Gastroesophageal sphincter (tissue), 4 donors: ENCODE data around the gene KLF2. TPM values are rescaled to one million over a fixed set of nuclear protein-coding genes. Genes with fewer than 3 reads are reported as not detected.

ENCODE experiments used
- ATAC-seq: fragments of 150-250 bp; one replicate; pipeline ENCODE4 v1.9.1; 2016; ENCODE audit warnings: mild to moderate bottlenecking, moderate library complexity
- H3K27ac ChIP-seq, 4 donors: fragments of 200-600 bp; sonication (generic) in 3 of 4; 1 replicate in 3 of 4; 2 replicates in 1 of 4; pipeline ENCODE4 v1.5.1; 2016 to 2019
- H3K27me3 ChIP-seq: fragments of 200-600 bp; sonication (generic); one replicate; pipeline ENCODE4 v1.5.1; 2019
- H3K36me3 ChIP-seq, 2 donors: fragments of 200-600 bp; sonication (generic); one replicate each; pipeline ENCODE4 v1.5.1; 2019; ENCODE audit warnings: control low read depth in 1 of 2
- H3K4me1 ChIP-seq, 3 donors: fragments of 200-600 bp; sonication (generic); 1 replicate in 2 of 3; 2 replicates in 1 of 3; pipeline ENCODE4 v1.5.1; 2016 to 2019; ENCODE audit warnings: control low read depth in 2 of 3
- H3K4me3 ChIP-seq, 2 donors: fragments of 200-600 bp; sonication (generic); one replicate each; pipeline ENCODE4 v1.5.1; 2019; ENCODE audit warnings: mild to moderate bottlenecking in 1 of 2, moderate library complexity in 1 of 2
- H3K9me3 ChIP-seq, 3 donors: fragments of 200-600 bp; sonication (generic); one replicate each; pipeline ENCODE4 v1.5.1; 2017 to 2019; ENCODE audit warnings: control low read depth in 2 of 3
- CTCF ChIP-seq, 4 experiments: fragments of 200-600 bp in 2 of 4; fragments of 450-650 bp in 2 of 4; sonication (generic) in 1 of 4; IDR thresholded peaks; one replicate each; pipeline ENCODE4 v1.5.1; 2017 to 2019; ENCODE audit warnings: antibody characterized with exemption in 4 of 4, mild to moderate bottlenecking in 2 of 4, moderate library complexity in 2 of 4
- EP300 ChIP-seq: sonication (generic); formaldehyde crosslinking; IDR thresholded peaks from one replicate; pipeline ENCODE4 v1.6.1; 2017; ENCODE audit warnings: antibody characterized with exemption, mild to moderate bottlenecking
- POLR2A ChIP-seq, 2 donors: fragments of 450-650 bp; IDR thresholded peaks; one replicate each; pipeline ENCODE4 v1.6.1; 2017; ENCODE audit warnings: antibody characterized with exemption in 2 of 2, mild to moderate bottlenecking in 2 of 2, moderate library complexity in 1 of 2
- POLR2AphosphoS5 ChIP-seq: sonication (generic); formaldehyde crosslinking; IDR thresholded peaks from one replicate; pipeline ENCODE4 v1.6.1; 2017; ENCODE audit warnings: antibody characterized with exemption
- WGBS, 2 donors: methylation state at CpG; one replicate each; pipeline ENCODE4 v1.1.5; 2018; ENCODE audit warnings: low coverage in 1 of 2; 5-methylcytosine and 5-hydroxymethylcytosine counted together
- total RNA-seq, 4 donors: library from RNA; depleted of rRNA; stranded (reverse); fragments of >200 nt; gene quantifications; one replicate each; pipeline ENCODE4 v1.1.0, GENCODE V29; 2016

KLF2 gene
- total RNA-seq, 4 donors from 2014 or later = 29.4 to 40.0 (median 34.9) TPM

- no peak for ATAC-seq
- Histone ChIP-seq H3K9me3 (no peaks in the 10 kb centered on the region), H3K4me3 (no peak overlapping the region), H3K27me3 (no peaks in the 10 kb centered on the region), H3K27ac (no peak overlapping the region), H3K36me3 (peaks cover 0 to 17% of the 10 kb centered on the region in 2 donors), H3K4me1 (peaks cover 0 to 12% (median under 1%) of the 10 kb centered on the region in 3 donors)
- TF ChIP-seq EP300 = no peak
- 80 to 95% methylated on average over 1 to 5 of the region's 12 CpGs for WGBS, 2 donors
Observed at GRCh38 chr19:16365300-16365996, 40.8 kb downstream of the KLF2 start.

GRCh38 chr19:16366056-16366432, 41.4 kb downstream of the KLF2 start:
- ATAC-seq = no peak
- Histone ChIP-seq H3K27me3 (no peaks in the 10 kb centered on the region), H3K4me3 (no peak overlapping the region), H3K36me3 (peaks cover 0 to 19% of the 10 kb centered on the region in 2 donors), H3K4me1 (peaks cover 0 to 18% (median 7%) of the 10 kb centered on the region in 3 donors), H3K27ac (no peak overlapping the region), H3K9me3 (no peaks in the 10 kb centered on the region)
- TF ChIP-seq POLR2AphosphoS5 (no peak), POLR2A (IDR thresholded peaks at IDR 0.05) (no peak), CTCF (IDR thresholded peaks at IDR 0.05) (no peak), EP300 (no peak)
- 93 to 94% methylated on average over 4 to 9 of the region's 9 CpGs for WGBS, 2 donors

GRCh38 chr19:16366433-16367260, 42.0 kb downstream of the KLF2 start:
- Histone ChIP-seq H3K9me3 (no peaks in the 10 kb centered on the region), H3K27me3 (no peaks in the 10 kb centered on the region), H3K36me3 (peaks cover 0 to 18% of the 10 kb centered on the region in 2 donors), H3K4me1 (peaks cover 0 to 22% (median 8%) of the 10 kb centered on the region in 3 donors), H3K27ac (peak overlapping the region in 1 of 4 donors; percentile 20), H3K4me3 (no peak overlapping the region)
- peak; percentile 11 for ATAC-seq
- TF ChIP-seq CTCF (IDR thresholded peaks at IDR 0.05) = no peak
- no peak for TF ChIP-seq EP300
- TF ChIP-seq POLR2A (IDR thresholded peaks at IDR 0.05) = no peak
- TF ChIP-seq POLR2AphosphoS5 = no peak
- WGBS, 2 donors = 69 to 81% methylated on average over 13 to 22 of the region's 25 CpGs

- H3K27me3 ChIP-seq = no peaks in the 10 kb centered on the region
- H3K4me1 ChIP-seq = peaks cover 0 to 24% (median 13%) of the 10 kb centered on the region in 3 donors
- TF ChIP-seq EP300 (no peak), POLR2A (IDR thresholded peaks at IDR 0.05) (no peak), CTCF (IDR thresholded peaks at IDR 0.05) (no peak), POLR2AphosphoS5 (no peak)
- WGBS, 2 donors = 84 to 87% methylated on average over 7 to 10 of the region's 10 CpGs
- peaks cover 0 to 16% of the 10 kb centered on the region in 2 donors for H3K36me3 ChIP-seq
- no peak for ATAC-seq
- H3K4me3 ChIP-seq = no peak overlapping the region
- peak overlapping the region in 1 of 4 donors; percentile 20 for H3K27ac ChIP-seq
- no peaks in the 10 kb centered on the region for H3K9me3 ChIP-seq
Observed at GRCh38 chr19:16367261-16367683, 42.6 kb downstream of the KLF2 start.

GRCh38 chr19:16368385-16369305, 44.0 kb downstream of the KLF2 start:
- 71 to 77% methylated on average over 11 to 13 of the region's 18 CpGs for WGBS, 2 donors
- Histone ChIP-seq H3K27me3 (no peaks in the 10 kb centered on the region), H3K4me3 (no peak overlapping the region), H3K9me3 (no peaks in the 10 kb centered on the region), H3K27ac (no peak overlapping the region), H3K4me1 (peaks cover 0 to 37% (median 27%) of the 10 kb centered on the region in 3 donors), H3K36me3 (peaks cover 0 to 19% of the 10 kb centered on the region in 2 donors)
- no peak for ATAC-seq
- no peak for TF ChIP-seq POLR2AphosphoS5
- no peak for TF ChIP-seq CTCF (IDR thresholded peaks at IDR 0.05)
- no peak for TF ChIP-seq POLR2A (IDR thresholded peaks at IDR 0.05)
- TF ChIP-seq EP300 = no peak
